HG03520 (cell line): ENCODE measurements around the gene SLC13A3.

Source experiments
- ATAC-seq: cut with Tn5 transposase; IDR thresholded peaks from one replicate; pipeline ENCODE4 v1.9.1; 2021; ENCODE audit warnings: mild to moderate bottlenecking, moderate library complexity; ENCODE audit not compliant: unreplicated experiment

The SLC13A3 gene

DNA sequence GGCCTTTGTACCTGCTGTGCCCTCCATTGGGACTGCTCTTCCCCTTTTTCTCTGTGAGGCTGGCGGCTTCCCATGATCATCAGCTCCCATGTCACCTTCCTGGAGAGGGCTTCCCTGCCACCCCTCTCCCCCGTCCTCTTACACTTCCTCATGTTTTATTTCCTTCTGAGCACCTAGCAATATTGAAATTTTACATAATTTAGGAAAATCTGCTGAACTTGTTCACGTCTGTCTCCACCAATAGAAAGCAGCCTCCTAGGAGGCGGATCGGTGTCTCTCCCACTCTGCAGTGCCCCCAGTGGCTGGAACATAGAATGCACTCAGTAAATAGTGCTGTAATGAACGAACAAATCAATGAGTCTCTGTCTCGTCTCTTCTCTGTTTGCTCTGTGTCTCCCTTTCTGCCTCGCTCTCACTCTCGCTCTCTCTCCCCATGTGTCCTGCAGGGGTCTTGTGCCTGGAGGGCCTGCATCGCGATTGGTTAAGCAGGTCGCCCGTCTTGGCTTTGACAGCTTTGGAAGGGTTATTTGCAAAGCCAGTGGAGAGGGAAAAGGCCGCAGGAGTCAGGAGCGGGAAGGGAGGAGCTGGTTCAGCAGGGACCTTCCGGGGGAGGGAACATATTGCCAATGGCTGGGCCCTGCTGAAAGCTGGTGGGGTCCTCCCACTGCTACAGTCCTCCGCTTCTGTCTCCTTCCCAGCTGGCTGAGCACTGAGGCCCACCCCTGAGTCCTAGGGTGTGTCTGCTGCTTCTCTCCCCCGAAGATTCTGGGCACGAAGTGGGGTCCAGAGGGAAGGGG is 88.7 kb downstream of the SLC13A3 start:
- no peak for ATAC-seq

DNA sequence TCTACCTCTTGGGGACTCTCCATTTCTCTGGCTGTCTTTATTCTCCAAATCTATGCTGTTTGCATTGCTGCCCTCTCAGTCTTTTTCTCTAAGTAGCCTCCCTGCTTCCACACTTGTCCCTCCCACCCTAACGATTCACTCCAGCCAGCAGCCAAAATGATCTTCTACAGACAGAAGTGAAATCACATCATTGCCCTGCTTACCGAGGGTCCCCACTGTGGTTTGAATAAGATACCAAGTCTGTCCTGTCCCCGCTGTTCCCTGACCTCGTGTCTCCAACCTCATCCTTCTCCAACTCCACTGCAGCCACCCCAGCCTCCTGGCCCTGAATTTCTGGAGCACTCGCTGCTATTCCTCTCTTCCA is 89.3 kb downstream of the SLC13A3 start:
- no peak for ATAC-seq

DNA sequence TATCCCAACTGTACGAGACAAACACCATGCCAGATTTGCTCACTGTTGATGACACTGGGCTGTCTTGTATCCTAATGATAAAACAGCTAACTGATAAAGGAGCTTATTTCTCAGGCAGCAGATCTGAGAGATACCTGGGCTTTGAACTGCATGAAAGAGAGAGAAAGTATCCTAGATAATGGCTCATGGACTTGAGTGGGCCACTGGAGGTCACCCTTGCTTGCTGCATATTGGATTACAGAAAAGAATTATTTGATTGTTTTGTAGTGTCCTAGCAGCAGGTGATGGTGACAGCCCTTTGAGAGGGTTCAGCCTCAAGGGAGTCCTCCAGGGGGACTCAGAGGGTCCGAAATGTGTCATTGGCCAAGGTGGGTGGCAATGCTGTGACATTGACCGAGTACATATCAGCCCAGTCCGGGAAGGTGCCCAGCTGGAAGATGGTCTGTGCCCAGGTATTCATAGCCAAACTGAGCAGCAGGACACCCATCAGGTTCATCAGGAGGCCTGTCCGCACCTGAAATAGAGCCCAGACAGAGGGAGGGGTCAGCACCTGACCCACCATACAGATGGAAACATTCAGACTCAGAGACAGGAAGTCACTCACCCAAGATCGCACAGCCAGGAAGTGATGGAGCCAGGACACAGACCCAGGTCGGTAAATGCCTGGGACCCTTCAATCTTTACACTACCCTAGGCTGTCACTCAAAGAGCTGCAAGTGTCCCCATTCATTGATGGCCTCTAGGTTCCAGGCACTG is 91.4 kb downstream of the SLC13A3 start:
- no peak for ATAC-seq

DNA sequence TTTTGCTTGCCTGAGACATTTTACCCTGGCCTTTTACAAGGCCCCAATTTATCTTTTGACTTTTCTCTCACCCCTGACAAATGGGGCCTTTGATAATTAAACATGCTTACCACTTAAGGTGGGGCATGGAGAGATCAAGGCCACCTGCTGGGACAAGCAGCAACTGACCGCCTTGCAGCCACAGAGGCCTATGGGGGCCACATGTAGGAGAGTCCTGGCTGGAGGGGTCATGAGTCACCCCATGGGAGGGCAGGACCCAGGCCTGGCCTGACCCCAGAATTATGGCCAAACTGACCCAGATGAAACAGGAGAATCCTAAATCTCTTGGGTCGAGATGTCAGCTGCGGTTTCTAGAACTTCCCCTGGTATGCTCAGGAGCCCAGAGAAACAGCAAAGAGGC is 92.3 kb downstream of the SLC13A3 start:
- no peak for ATAC-seq

DNA sequence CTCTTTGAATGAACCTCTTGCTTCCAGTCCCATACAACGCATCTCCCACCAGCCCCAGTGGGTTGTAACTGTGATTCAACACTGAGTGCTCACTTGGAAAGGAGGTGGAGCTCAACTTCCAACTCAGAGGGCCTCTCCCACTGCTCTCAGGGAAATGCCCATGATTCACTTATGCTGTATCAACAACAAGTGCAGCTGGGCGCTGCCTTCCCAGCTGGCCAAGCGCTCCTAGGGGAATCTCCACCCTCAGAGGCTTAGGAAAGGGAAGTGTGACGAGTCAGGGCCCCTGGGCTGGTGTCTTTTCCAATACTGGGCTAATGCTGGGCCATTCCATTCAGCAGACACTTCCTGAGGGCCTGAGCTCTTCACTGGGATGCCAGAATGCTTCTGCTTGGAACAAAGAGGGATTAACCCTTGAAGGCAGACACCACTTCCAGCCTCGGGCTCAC is 92.7 kb downstream of the SLC13A3 start:
- ATAC-seq = no peak

DNA sequence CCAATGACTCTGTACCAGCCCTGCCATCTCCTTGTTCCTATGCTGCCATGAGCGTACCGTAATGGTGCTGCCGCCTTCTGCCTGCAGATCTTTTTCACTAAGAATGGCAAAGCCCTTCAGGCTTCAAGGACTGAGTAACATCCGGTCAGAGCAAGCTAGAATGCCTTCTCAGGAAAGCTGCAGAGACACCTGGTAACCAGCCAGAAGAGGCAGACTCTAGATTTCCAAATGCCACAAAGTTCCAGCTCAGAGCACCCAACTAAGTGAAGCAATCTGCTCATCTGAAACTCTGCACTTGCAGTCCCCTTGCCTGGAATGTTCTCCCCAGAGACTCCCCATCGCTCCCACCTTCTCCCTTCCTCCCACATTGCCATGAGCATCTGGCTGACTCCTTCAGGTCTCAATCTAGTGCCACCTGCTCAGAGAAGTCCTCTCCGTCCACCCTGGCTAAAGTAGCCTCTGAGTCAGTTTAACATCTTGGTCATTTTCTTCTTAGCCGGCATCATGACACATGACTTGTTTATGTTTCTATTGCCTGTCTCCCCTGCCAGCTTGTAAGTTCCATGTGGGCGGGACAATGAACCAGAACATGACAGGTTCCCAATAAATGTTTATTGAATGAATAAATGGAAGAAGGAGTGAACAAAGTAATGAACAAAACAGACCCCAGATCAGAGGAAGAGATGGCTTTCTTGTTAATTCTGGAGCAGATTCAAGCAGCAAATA is 93.9 kb downstream of the SLC13A3 start:
- ATAC-seq = no peak

DNA sequence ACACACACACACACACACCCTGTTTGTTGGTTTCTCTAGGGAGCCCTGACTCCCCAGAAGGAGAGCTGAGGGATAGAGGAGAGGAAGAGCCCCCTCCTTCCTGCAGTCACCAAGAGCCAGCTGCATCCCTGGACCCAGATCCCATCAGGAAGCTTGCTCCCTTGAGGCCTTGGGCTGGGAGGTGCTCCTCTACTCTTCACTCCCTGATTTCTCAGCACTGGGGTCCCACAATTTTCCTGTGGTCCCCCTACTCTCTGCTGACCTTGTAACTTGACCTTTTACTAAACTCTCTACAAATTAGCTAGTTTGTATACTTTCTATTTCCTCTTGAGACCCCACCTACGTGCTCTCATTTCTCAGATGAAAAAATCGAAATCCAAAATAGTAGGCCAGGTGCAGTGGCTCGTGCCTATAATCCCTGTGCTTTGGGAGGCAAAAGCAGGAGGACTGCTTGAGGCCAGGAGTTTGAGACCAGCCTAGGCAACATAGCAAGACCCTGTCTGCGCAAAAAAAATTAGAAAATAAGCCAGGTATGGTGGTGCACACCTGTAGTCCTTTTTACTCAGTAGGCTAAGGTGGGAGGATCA is 95.8 kb downstream of the SLC13A3 start:
- no peak for ATAC-seq

DNA sequence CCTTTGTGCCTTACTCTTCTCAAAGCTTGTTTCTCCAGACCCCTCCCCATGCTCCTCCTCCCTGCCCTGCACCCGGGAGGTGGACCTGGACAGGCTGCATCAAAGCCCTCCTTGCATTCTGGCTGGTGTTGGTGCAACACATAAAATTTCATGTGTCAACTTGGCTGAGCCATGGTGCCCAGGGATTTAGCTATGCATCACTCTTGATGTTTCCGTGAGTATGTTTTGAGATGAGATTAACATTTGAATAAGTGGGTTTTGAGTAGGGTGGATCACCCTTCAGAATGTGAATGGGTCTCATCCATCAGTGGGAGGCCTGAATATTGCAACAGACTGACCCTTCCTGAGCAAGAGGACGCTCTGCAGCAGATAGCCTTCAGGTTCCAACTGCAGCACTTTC is 96.4 kb downstream of the SLC13A3 start:
- ATAC-seq = no peak

DNA sequence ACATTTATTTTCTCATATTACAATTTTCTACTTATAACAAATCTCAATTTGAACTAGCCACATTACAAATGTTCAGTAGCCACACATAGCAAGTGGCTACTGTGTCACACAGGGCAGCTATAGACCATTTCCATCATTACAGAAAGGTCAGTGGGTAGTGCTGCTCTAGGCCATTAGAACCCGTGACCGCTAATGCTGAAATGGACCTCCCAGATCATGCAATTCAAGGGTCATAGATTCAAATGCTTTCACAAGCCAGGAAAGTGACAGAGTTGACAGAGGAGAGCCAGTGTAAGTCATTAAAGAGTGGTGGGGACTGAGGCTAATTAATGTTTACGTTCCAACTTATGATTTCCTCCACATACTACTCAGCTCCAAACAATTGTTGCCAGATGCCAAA is 97.3 kb downstream of the SLC13A3 start:
- ATAC-seq = no peak

DNA sequence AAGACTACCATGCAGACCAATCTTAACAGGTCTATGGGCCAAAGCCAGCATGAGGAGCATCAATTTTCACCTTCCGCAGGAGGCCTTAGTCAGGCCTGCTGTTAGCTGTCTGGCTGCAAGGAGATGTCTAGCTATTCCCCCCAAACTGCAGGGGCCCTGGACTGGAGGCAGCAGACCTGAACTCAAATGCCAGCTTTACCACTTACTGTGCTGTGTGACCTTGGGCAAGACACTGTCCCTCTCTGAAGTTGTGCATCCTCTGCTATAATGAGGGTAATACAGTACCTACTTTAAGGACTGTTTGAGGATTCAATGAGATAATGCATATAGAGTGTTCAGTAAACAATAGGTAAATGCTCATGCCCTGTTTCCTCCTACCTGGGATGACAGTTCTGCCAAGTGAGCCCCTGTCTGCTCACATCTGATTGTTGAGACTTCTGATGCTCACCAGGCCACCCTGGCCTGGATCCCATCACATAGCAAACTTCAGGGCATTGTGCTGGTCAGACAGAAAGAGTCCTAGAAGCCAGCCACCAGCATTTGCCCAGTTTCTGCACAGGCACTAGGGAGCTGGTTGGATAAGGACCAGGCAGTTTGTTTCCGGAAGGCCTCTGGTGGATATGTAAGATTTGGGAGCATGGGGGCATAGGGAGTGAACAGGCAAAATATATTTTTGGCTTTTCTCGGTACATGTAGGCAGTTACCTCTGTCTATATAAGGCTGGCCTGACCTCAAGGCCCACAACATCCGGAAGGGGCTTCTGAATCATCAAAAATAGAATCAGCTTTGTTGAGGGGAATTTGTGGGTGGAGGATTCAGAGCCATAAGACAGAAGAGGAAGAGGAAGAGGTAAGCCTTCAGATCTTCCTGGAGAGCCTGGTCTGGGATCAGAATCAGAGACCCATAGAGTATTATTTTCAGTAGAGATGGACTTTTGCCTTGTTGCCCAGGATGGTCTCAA is 98.5 kb downstream of the SLC13A3 start:
- ATAC-seq = peak; percentile 82

DNA sequence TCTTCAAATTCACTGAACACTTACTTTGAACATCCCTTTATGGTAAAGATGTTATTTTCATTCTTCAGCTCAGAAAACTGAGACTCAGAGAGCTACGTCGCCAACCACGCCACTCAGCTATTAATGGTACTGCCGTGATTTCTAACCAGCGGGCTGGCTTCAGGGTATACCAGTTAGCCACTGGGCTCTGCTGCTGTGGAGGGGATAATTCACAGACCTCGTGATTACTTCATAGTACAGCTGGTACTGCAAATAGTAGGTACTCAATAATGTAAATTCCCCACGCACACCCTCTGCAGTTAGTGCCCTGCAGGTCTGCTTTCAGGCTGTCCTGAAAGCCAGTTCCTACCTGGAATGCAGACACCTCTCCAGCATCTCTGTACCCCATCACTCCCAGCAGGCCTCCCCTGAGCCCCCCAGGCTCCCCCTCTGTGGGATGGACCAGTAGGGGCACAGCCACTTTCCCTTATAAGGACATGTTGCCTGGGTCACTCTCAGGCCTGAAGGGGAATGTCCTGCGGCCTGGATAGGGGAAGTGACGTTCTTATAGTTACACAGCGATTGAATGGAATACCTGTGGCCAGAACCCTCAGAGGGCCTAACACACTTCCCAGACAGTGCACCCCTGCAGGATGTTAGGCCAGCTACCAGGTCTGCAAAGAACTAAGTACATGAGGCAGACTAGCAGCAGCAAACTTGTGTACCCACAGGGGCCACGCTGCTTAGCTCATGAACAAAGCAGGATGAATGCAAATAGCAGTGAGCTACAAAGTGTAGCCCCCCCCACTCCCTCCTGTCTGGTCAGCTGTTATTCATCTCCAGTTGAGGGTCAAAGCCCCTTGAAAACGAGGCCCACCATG is 99.5 kb downstream of the SLC13A3 start:
- ATAC-seq = no peak

DNA sequence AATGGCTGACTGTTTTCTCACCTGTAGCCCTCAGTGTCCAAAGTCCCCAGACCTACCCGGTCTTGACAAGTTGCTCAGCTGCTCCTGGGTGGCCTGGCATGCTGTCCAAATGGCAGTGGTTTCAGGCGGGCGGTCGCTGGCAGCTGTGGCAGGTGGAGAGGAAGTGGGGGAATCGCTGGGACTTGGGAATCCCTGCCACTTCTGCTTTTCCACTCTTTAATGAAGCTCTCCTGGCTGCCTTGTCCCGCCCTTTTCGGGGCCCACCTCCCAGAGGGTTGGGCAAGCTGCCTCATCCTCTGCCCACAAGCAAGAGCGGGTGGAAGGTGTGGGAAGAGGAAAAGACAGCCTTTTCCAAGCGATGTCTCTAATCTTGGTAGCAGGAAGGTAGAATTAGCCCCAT is 100.8 kb downstream of the SLC13A3 start, which contains the start of gene OCSTAMP:
OCSTAMP (minus strand) TSS at position 194 of the 400 bp plus-strand sequence; CDS start at position 100, 94 bp downstream.
- no peak for ATAC-seq

DNA sequence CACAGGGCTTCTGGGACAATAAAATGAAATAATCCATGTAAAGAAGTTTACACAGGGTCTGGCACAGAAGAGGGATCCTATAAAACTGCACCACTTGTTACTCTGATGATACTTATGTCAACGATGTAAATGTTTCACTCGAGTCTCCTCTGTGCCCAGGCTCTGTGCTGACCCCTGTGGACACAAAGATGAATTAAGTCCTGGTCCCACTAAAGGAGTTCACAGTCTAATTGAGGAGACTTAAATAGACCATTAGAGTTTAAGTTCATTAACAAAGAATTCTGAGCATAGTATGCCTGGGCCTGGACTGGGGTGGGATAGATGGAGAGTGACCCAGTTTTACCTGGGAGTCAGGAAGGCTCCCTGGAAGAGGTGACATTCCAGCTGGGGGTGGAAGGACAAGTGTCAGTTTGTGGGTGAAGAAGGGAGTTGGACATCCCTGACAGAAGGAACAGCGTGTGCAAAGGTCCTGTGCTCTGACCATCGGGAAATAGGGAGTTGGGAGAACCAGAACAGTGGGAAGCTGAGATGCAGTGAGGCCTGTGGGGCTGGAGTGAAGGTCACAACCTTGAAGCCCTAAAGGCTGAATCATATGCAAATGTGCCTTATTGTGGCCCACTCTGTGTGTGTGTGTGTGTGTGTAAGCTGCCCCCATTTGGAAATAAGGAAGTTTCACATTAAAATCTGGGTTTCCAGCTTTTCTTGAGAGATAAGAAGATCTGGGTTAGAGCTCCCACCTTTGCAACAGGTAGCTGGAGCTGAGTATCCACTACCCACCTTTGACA is 101.9 kb downstream of the SLC13A3 start:
- ATAC-seq = no peak

DNA sequence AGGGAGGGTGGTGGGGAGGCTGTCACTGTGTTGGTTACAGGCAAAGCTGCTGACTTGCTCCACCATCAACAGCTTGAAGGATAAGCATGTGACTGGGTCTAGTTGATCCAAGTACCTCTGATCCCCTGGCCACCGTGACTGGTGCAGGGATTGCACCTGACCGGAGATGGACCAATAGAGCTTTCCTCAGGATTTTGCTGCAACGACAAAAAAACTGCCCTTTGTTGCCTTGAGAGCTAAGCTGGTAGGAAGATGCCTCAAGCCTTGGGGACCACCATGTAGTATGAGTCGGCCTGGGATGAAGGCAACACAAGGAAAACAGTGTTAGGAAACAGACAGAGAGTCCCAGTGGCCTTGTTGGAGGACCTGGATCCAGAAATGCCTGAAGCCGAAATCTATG is 102.6 kb downstream of the SLC13A3 start:
- no peak for ATAC-seq

DNA sequence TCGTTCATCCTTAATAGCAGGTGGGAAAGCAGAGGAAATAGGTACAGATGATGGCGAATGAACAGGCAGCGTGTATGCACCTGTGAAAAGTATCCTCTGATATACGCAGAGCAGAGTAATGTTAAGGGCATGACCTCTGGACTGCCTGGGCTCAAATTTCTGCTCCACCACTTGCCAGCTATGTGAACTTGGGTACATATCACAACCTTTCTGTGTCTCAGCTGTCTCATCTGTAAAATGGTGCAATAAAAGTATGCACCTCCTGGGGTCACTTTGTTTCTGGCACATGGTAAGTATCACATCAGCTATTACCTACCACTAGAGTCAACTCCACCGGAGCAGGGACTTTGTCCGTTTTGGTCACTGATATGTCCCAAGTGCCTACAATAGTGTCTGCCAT is 103.3 kb downstream of the SLC13A3 start:
- no peak for ATAC-seq

DNA sequence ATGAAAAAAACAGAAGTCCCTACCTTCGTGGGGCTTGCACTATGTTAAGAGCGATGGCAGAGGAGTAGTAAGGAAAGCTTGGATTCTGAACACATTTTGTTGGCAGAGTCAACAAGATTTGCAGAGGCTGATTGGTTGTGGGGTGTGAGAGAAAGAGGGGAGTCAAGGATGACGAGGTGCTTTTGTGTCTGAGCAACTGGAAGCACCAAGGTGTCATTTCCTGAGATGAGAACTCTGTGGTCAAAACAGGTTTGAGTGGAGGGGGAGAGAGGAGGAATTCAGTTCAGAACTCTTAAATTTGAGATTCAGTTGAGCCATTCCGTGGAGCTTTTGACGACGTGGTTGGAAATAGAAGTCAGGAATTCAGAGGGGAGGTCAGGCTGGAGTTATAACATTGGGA is 104.3 kb downstream of the SLC13A3 start:
- no peak for ATAC-seq

DNA sequence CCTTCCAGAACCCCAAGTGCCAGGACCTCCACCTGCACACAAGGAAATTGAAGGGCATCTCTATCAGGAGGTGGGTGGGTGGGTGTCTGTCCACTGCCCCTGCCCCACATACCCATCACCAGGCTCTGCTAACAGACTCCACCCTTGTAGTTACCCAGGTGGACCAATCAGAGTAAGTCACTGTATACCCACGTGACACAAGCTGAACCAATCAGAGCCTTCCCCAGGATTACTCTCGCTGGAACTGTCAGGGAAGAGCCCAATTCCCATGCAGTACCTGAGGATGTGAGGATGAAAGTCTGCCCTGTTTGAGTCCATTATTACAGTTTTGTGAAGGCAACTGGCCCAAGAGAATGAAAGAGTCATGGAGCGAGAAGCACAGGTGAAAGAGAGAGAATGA is 105.0 kb downstream of the SLC13A3 start:
- ATAC-seq = no peak

DNA sequence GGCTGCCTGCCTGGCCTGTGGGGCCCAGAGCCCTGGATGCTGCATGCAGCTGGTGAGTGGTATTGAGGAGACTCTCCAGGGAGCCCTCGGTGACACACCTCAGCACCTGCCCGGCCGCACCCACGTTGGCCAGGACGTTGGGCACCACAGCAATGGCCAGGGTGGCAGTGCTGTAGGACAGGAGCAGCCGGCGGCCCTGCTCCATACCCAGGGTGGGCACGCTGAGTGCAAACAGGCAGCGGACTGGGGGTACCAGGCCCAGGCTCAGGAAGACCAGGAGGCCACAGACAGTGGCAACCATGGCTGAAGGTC is 105.5 kb downstream of the SLC13A3 start:
- ATAC-seq = no peak
